H1 (cell line): ENCODE measurements around the gene NAXD. TPM values are rescaled to one million over a fixed set of nuclear protein-coding genes. Genes with fewer than 3 reads are reported as not detected.

Source experiments
- CTCF ChIA-PET: fragments of 300-600 bp; sonication (Branson Sonifier 250); formaldehyde crosslinking; loops from one replicate; lab custom pipeline; 2021; ENCODE audit not compliant: partially characterized antibody; lab: Charles Lee
- POLR2A ChIA-PET: fragments of 300-600 bp; sonication (Branson Sonifier 250); formaldehyde crosslinking; loops from one replicate; lab custom pipeline; 2021; ENCODE audit warnings: inconsistent platforms; ENCODE audit not compliant: partially characterized antibody; lab: Charles Lee
- DNase-seq, 2 experiments: peaks; one replicate each; pipeline versions ENCODE4 v3.0.0 to v3.0.0-alpha.2; 2010 to 2022; ENCODE audit warnings: low spot score in 2 of 2, low read depth in 1 of 2, mixed read lengths in 1 of 2
- FAIRE-seq: peaks from 2 replicates; lab custom pipeline; 2011; peaks lifted over from hg19 to GRCh38; lab: Jason Lieb, UNC
- H2AFZ ChIP-seq: 2 replicates; pipeline ENCODE4 v1.8.1; 2012; ENCODE audit warnings: low read length, inconsistent platforms
- H2AK5ac ChIP-seq: 2 replicates; pipeline ENCODE4 v1.6.1; 2013; ENCODE audit warnings: low read depth, low read length
- H2BK120ac ChIP-seq: replicated peaks from 2 replicates; pipeline ENCODE3; 2013; ENCODE audit warnings: low read depth, low read length, inconsistent platforms
- H2BK12ac ChIP-seq: 2 replicates; pipeline ENCODE4 v1.6.1; 2013; ENCODE audit warnings: low read depth, low read length
- H2BK15ac ChIP-seq: 2 replicates; pipeline ENCODE4 v1.6.1; 2013; ENCODE audit warnings: low read length
- H2BK20ac ChIP-seq: 2 replicates; pipeline ENCODE4 v1.6.1; 2013; ENCODE audit warnings: low read length
- H2BK5ac ChIP-seq: 2 replicates; pipeline ENCODE4 v1.6.1; 2013; ENCODE audit warnings: low read depth, low read length
- H3K14ac ChIP-seq: 2 replicates; pipeline ENCODE4 v1.6.1; 2013; ENCODE audit warnings: inconsistent platforms; ENCODE audit not compliant: insufficient read length
- H3K18ac ChIP-seq: 2 replicates; pipeline ENCODE4 v1.6.1; 2013; ENCODE audit warnings: low read length; ENCODE audit errors: extremely low read depth
- H3K23ac ChIP-seq: 2 replicates; pipeline ENCODE4 v1.6.1; 2013; ENCODE audit warnings: inconsistent platforms; ENCODE audit not compliant: insufficient read length
- H3K23me2 ChIP-seq: 2 replicates; pipeline ENCODE4 v1.6.1; 2013; ENCODE audit warnings: low read depth, low read length
- H3K27ac ChIP-seq: 2 replicates; pipeline ENCODE4 v1.6.1; 2011; ENCODE audit warnings: low read depth, low read length, inconsistent platforms
- H3K27me3 ChIP-seq, 4 experiments: replicated peaks in 1 of 4; 1 replicate in 1 of 4; 2 replicates in 3 of 4; pipeline versions ENCODE4 v1.6.1 to v1.8.1; 2011 to 2013; ENCODE audit warnings: low read length in 3 of 4, mild to moderate bottlenecking in 3 of 4, inconsistent platforms in 2 of 4, mixed read lengths in 2 of 4, moderate library complexity in 1 of 4; ENCODE audit not compliant: control insufficient read depth in 3 of 4, insufficient read depth in 3 of 4; ENCODE audit errors: extremely low read depth in 1 of 4
- H3K36me3 ChIP-seq, 4 experiments: 2 replicates each; pipeline versions ENCODE4 v1.6.1 to v1.8.1; 2011 to 2013; ENCODE audit warnings: mild to moderate bottlenecking in 4 of 4, low read length in 3 of 4, moderate library complexity in 2 of 4, control low read depth in 1 of 4, inconsistent platforms in 1 of 4; ENCODE audit not compliant: insufficient read depth in 4 of 4, control insufficient read depth in 2 of 4
- H3K4ac ChIP-seq: replicated peaks from 2 replicates; pipeline ENCODE3; 2013; ENCODE audit warnings: low read length, low read depth, mixed read lengths, inconsistent platforms; ENCODE audit not compliant: insufficient read length
- H3K4me1 ChIP-seq, 4 experiments: replicated peaks in 1 of 4; 1 replicate in 1 of 4; 2 replicates in 3 of 4; pipeline versions ENCODE4 v1.6.1 to v1.8.1; 2011 to 2013; ENCODE audit warnings: low read length in 3 of 4, inconsistent platforms in 2 of 4, mixed read lengths in 1 of 4; ENCODE audit not compliant: insufficient read depth in 4 of 4, control insufficient read depth in 3 of 4
- H3K4me2 ChIP-seq, 2 experiments: 2 replicates each; pipeline versions ENCODE4 v1.6.1 to v1.8.1; 2011 to 2013; ENCODE audit warnings: low read depth in 2 of 2, low read length in 2 of 2, control low read depth in 1 of 2, inconsistent platforms in 1 of 2, mild to moderate bottlenecking in 1 of 2; ENCODE audit not compliant: insufficient read depth in 1 of 2
- H3K4me3 ChIP-seq, 4 experiments: fragments of 200-600, 300-600 bp in 1 of 4; sonication (generic), shearing (Covaris generic), sonication (Bioruptor Twin) in 1 of 4; 2 replicates each; pipeline versions ENCODE4 v1.5.1 to v1.8.1; 2011 to 2016; ENCODE audit warnings: low read length in 4 of 4, low read depth in 3 of 4, control low read depth in 2 of 4, inconsistent platforms in 2 of 4, mild to moderate bottlenecking in 2 of 4, mixed read lengths in 1 of 4, moderate library complexity in 1 of 4; ENCODE audit not compliant: insufficient read depth in 2 of 4; ENCODE audit errors: extremely low read depth in 1 of 4
- H3K56ac ChIP-seq: replicated peaks from 2 replicates; pipeline ENCODE3; 2013; ENCODE audit warnings: low read depth, mild to moderate bottlenecking, mixed read lengths, low read length, inconsistent platforms; ENCODE audit not compliant: insufficient read length
- H3K79me1 ChIP-seq: 2 replicates; pipeline ENCODE4 v1.6.1; 2013; ENCODE audit warnings: low read depth, low read length, control low read depth
- H3K79me2 ChIP-seq, 2 experiments: 2 replicates each; pipeline versions ENCODE4 v1.6.1 to v1.8.1; 2012 to 2013; ENCODE audit warnings: low read length in 2 of 2, mild to moderate bottlenecking in 2 of 2, inconsistent platforms in 1 of 2; ENCODE audit not compliant: insufficient read depth in 2 of 2, control insufficient read depth in 1 of 2
- H3K9ac ChIP-seq, 4 experiments: replicated peaks in 1 of 4; 1 replicate in 1 of 4; 2 replicates in 3 of 4; pipeline versions ENCODE4 v1.6.1 to v1.8.1; 2011 to 2013; ENCODE audit warnings: low read depth in 3 of 4, low read length in 3 of 4, control low read depth in 2 of 4, mild to moderate bottlenecking in 2 of 4, moderate library complexity in 2 of 4, inconsistent platforms in 1 of 4; ENCODE audit errors: extremely low read depth in 1 of 4
- H3K9me3 ChIP-seq, 2 experiments: 2 replicates each; pipeline versions ENCODE4 v1.6.1 to v1.8.1; 2012 to 2013; ENCODE audit warnings: mild to moderate bottlenecking in 2 of 2, moderate library complexity in 2 of 2, control low read depth in 1 of 2, inconsistent platforms in 1 of 2, low read depth in 1 of 2, low read length in 1 of 2, mixed read lengths in 1 of 2; ENCODE audit not compliant: insufficient read depth in 2 of 2
- H4K20me1 ChIP-seq, 2 experiments: replicated peaks in 1 of 2; 2 replicates each; pipeline versions ENCODE3 to v1.8.1; 2011 to 2013; ENCODE audit warnings: inconsistent platforms in 2 of 2, low read length in 2 of 2, mild to moderate bottlenecking in 1 of 2; ENCODE audit not compliant: insufficient read depth in 2 of 2, control insufficient read depth in 1 of 2
- H4K5ac ChIP-seq: 2 replicates; pipeline ENCODE4 v1.6.1; 2013; ENCODE audit warnings: low read length, low read depth, mixed read lengths, inconsistent platforms; ENCODE audit not compliant: insufficient read length
- H4K8ac ChIP-seq: 2 replicates; pipeline ENCODE4 v1.8.0; 2013; ENCODE audit warnings: mild to moderate bottlenecking, moderate library complexity, low read length, inconsistent platforms; ENCODE audit not compliant: insufficient read depth; ENCODE audit errors: extremely low read depth
- H4K91ac ChIP-seq: replicated peaks from 2 replicates; pipeline ENCODE3; 2013; ENCODE audit warnings: low read length, mixed read lengths, inconsistent platforms; ENCODE audit not compliant: insufficient read length
- ASH2L ChIP-seq: fragments of 200-600, 300-600 bp; sonication (generic); IDR thresholded peaks from one replicate; pipeline ENCODE4 v1.7.1; 2017; ENCODE audit warnings: low read length
- BRCA1 ChIP-seq: IDR thresholded peaks from 2 replicates; pipeline ENCODE4 v1.6.1; 2012; ENCODE audit warnings: low read depth, low read length, improper control_type of control experiment
- CBX8 ChIP-seq: fragments of 300-800, 300-1000 bp; sonication (generic); IDR thresholded peaks from 2 replicates; pipeline ENCODE4 v1.7.1; 2016; ENCODE audit warnings: low read depth, low read length, borderline replicate concordance
- CREB1 ChIP-seq: IDR thresholded peaks from 2 replicates; pipeline ENCODE4 v1.6.1; 2012; ENCODE audit warnings: inconsistent platforms
- EGR1 ChIP-seq: IDR thresholded peaks from 2 replicates; pipeline ENCODE4 v1.6.1; 2011; ENCODE audit warnings: low read depth, low read length, borderline replicate concordance
- FOSL1 ChIP-seq: IDR thresholded peaks from 2 replicates; pipeline ENCODE4 v1.6.1; 2011; ENCODE audit warnings: mild to moderate bottlenecking, low read depth, low read length, moderate library complexity; ENCODE audit not compliant: insufficient read depth
- HDAC6 ChIP-seq: IDR thresholded peaks from one replicate; pipeline ENCODE4 v1.7.1; 2012; ENCODE audit warnings: low read depth, mild to moderate bottlenecking, inconsistent platforms, low read length, moderate library complexity
- JUND ChIP-seq: IDR thresholded peaks from 2 replicates; pipeline ENCODE4 v1.6.1; 2011; ENCODE audit warnings: mild to moderate bottlenecking, improper control_type of control experiment, low read length
- POU5F1 ChIP-seq: IDR thresholded peaks from 2 replicates; pipeline ENCODE4 v1.6.1; 2011; ENCODE audit warnings: low read depth, mild to moderate bottlenecking, low read length, moderate library complexity
- SP4 ChIP-seq: IDR thresholded peaks from 2 replicates; pipeline ENCODE4 v1.6.1; 2012; ENCODE audit warnings: low read length, inconsistent platforms
- SUZ12 ChIP-seq: fragments of 200-600 bp; sonication (generic); IDR thresholded peaks from 2 replicates; pipeline ENCODE4 v1.6.1; 2012; ENCODE audit warnings: mild to moderate bottlenecking, inconsistent platforms, low read length, moderate library complexity, mixed read lengths
- TAF1 ChIP-seq: IDR thresholded peaks from 2 replicates; pipeline ENCODE4 v1.6.1; 2011; ENCODE audit warnings: mild to moderate bottlenecking, low read depth, low read length
- TBP ChIP-seq: IDR thresholded peaks from 2 replicates; pipeline ENCODE4 v1.6.1; 2011; ENCODE audit warnings: low read depth, low read length, improper control_type of control experiment
- TEAD4 ChIP-seq: IDR thresholded peaks from 2 replicates; pipeline ENCODE4 v1.6.1; 2012; ENCODE audit warnings: low read depth, low read length, inconsistent platforms, mixed read lengths
- YY1 ChIP-seq: IDR thresholded peaks from 2 replicates; pipeline ENCODE4 v1.6.1; 2011; ENCODE audit warnings: low read depth, mild to moderate bottlenecking, low read length
- ZNF274 ChIP-seq: IDR thresholded peaks from 2 replicates; pipeline ENCODE4 v1.7.0; 2012; ENCODE audit warnings: low read length, borderline replicate concordance; ENCODE audit errors: extremely low read depth
- WGBS, 2 experiments: shearing (Covaris generic) in 1 of 2; methylation state at CpG; one replicate each; pipeline versions ENCODE4 v1.1.6 to v1.1.7; 2013 to 2015; ENCODE audit warnings: low lambda C conversion rate in 2 of 2, mixed read lengths in 2 of 2, inconsistent platforms in 1 of 2, low coverage in 1 of 2, missing lambda C conversion rate in 1 of 2; ENCODE audit not compliant: insufficient replicate concordance in 2 of 2, insufficient coverage in 1 of 2, insufficient read length in 1 of 2; ENCODE audit errors: extremely low coverage in 1 of 2, missing lambda C conversion rate in 1 of 2; 5-methylcytosine and 5-hydroxymethylcytosine counted together
- polyA plus RNA-seq, 7 experiments: library from polyadenylated mRNA; depleted of rRNA in 3 of 7; stranded (reverse) in 5 of 7; unstranded in 2 of 7; fragments of >200 nt in 5 of 7; fragments of 200-250 nt in 2 of 7; gene quantifications; 1 replicate in 5 of 7; 2 replicates in 1 of 7; 4 replicates in 1 of 7; pipeline versions ENCODE4 v1.2.1 to v1.2.3, GENCODE V29; 2011 to 2013; ENCODE audit warnings: missing spikeins in 2 of 7, mixed read lengths in 2 of 7
- total RNA-seq: library from RNA; stranded (reverse); fragmentation: NEBNext Ultra II Directional; extraction: Animal tissue kit (Norgen Biotek cat#: 25700); gene quantifications from 2 replicates; pipeline ENCODE4 v1.2.1, GENCODE V29; 2021

NAXD gene
- total and polyA plus RNA-seq, 2 of the 8 experiments (the other 6 are each of a cell fraction or from before 2014, with no cell fraction given) = 25.4 to 35.5 TPM

GRCh38 chr13:110669036-110669435, 53.7 kb downstream of the NAXD start:
- no peaks in the 10 kb centered on the region; a peak in 1 of 7 replicates for H3K4me1 ChIP-seq
- peaks cover 15 to 16% of the 10 kb centered on the region in 2 experiments; a peak in 3 of 4 replicates for H3K9me3 ChIP-seq
- no peaks in the 10 kb centered on the region for H4K20me1 ChIP-seq
- H2BK5ac ChIP-seq = no peak overlapping the region
- H3K4me2 ChIP-seq = no peak overlapping the region
- FAIRE-seq = no peak
- H3K18ac ChIP-seq = no peak overlapping the region
- H3K23ac ChIP-seq = no peak overlapping the region
- no peak for DNase-seq
- no peak overlapping the region for H2BK15ac ChIP-seq
- H4K5ac ChIP-seq = no peak overlapping the region
- no peak overlapping the region for H3K4ac ChIP-seq
- H3K36me3 ChIP-seq = peaks cover 0 to 31% (median 15%) of the 10 kb centered on the region in 4 experiments; a peak in 5 of 8 replicates
- no peak overlapping the region for H3K9ac ChIP-seq
- no peaks in the 10 kb centered on the region for H3K79me2 ChIP-seq
- H3K27me3 ChIP-seq = no peaks in the 10 kb centered on the region
- H4K8ac ChIP-seq = no peak overlapping the region; the same call in 1 of the 2 replicates
- ChIA-PET CTCF (interaction anchor here (0.8 to 1.9 kb wide), 3 partner anchors 14 to 24 kb away, joined by 3 to 7 read pairs (median 4); no protein-coding TSS in a partner anchor), POLR2A (no interaction called here)
- no peak overlapping the region for H3K4me3 ChIP-seq
- no peak overlapping the region for H3K56ac ChIP-seq
- H4K91ac ChIP-seq = no peak overlapping the region
- no peak overlapping the region for H3K27ac ChIP-seq
- no peaks in the 10 kb centered on the region for H3K23me2 ChIP-seq
- no peak overlapping the region for H3K14ac ChIP-seq
- H2BK120ac ChIP-seq = no peak overlapping the region
- no peak overlapping the region for H2AFZ ChIP-seq
- no peak overlapping the region for H2BK12ac ChIP-seq
- H3K79me1 ChIP-seq = no peaks in the 10 kb centered on the region
- no peak overlapping the region for H2AK5ac ChIP-seq
- WGBS, 2 experiments = 89% methylated on average over 9 of the region's 9 CpGs; no CpG with 5 or more reads in 1 of the 2 experiments
- H2BK20ac ChIP-seq = no peak overlapping the region
- TF ChIP-seq SP4 = no peak
- TF ChIP-seq JUND = no peak
- no peak for TF ChIP-seq TEAD4
- TF ChIP-seq ZNF274 = no peak
- no peak for TF ChIP-seq CBX8
- TF ChIP-seq ASH2L = no peak
- no peak for TF ChIP-seq SUZ12
- TF ChIP-seq TAF1 = no peak
- TF ChIP-seq POU5F1 = no peak
- TF ChIP-seq EGR1 = no peak
- TF ChIP-seq BRCA1 = no peak
- TF ChIP-seq TBP = no peak
- TF ChIP-seq YY1 = no peak
- TF ChIP-seq CREB1 = no peak
- no peak for TF ChIP-seq FOSL1
- TF ChIP-seq HDAC6 = no peak
